ENCODE measurements around the gene TMEM108. TPM values are rescaled to one million over a fixed set of nuclear protein-coding genes. Genes with fewer than 3 reads are reported as not detected.

Gene TMEM108
- total and polyA plus RNA-seq, 3 experiments from 2014 or later: not detected

DNA sequence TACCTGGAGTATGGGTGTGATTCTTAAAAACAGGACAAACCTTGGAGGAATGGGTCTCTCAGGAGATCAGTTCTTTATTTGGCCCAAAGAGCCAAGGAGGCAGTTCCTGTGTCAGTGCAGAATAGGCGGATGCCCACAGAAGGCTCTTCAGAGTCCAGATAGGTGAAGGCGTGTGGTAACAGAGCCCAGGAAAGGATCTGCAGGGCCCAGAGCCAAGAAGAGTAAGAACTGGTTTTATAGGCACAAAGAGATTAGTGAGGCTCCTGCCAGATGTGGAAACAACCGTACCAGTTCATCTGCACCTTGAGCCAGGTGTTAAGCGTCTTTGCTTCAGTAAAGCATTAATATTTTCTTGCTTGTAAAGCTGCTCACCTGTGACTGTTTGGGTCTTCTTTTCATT lies 221.6 kb downstream of the TMEM108 start:
- Histone ChIP-seq H3K9me3 (ENCODE audit: low read length) (no peaks in the 10 kb centered on the region), H3K36me3 (ENCODE audit: insufficient read depth, low read length) (no peaks in the 10 kb centered on the region), H3K27ac (ENCODE audit: low read depth, low read length) (no peak overlapping the region), H3K4me3 (ENCODE audit: low read length) (no peak overlapping the region), H3K4me1 (ENCODE audit: insufficient read depth, low read length) (no peaks in the 10 kb centered on the region), H3K27me3 (ENCODE audit: insufficient read depth, low read length, poor library complexity, severe bottlenecking) (no peaks in the 10 kb centered on the region)
- H3K4me3 Mint-ChIP-seq: no peak overlapping the region
- no peak for DNase-seq
- H3K27ac Mint-ChIP-seq: no peak overlapping the region
- no peaks in the 10 kb centered on the region for H3K4me1 Mint-ChIP-seq
- POLR2A ChIA-PET: no interaction called here
- CTCF ChIA-PET: no interaction called here
- H3K36me3 Mint-ChIP-seq: no peaks in the 10 kb centered on the region
- peaks cover 0 to 2% (median 0%) of the 10 kb centered on the region in 5 donors for H3K9me3 Mint-ChIP-seq
- H3K27me3 Mint-ChIP-seq: peaks cover 3 to 4% of the 10 kb centered on the region in 2 donors

- ChIA-PET POLR2A (no interaction called here), CTCF (no interaction called here)
- Mint-ChIP-seq H3K36me3 (no peaks in the 10 kb centered on the region), H3K9me3 (peaks cover 0 to 2% (median 0%) of the 10 kb centered on the region in 5 donors), H3K4me1 (no peaks in the 10 kb centered on the region), H3K27ac (no peak overlapping the region), H3K4me3 (no peak overlapping the region), H3K27me3 (peaks cover 5 to 16% of the 10 kb centered on the region in 2 donors)
- Histone ChIP-seq H3K4me1 (ENCODE audit: insufficient read depth, low read length) (no peaks in the 10 kb centered on the region), H3K36me3 (ENCODE audit: insufficient read depth, low read length) (no peaks in the 10 kb centered on the region), H3K9me3 (ENCODE audit: low read length) (no peaks in the 10 kb centered on the region), H3K27ac (ENCODE audit: low read depth, low read length) (no peak overlapping the region), H3K4me3 (ENCODE audit: low read length) (no peak overlapping the region), H3K27me3 (ENCODE audit: insufficient read depth, low read length, poor library complexity, severe bottlenecking) (no peaks in the 10 kb centered on the region)
- no peak for DNase-seq
These were observed 224.1 kb downstream of the TMEM108 start for GRCh38 chr3:133262333-133262732.

- H3K36me3 Mint-ChIP-seq: no peaks in the 10 kb centered on the region
- CTCF ChIA-PET: no interaction called here
These were observed 226.7 kb downstream of the TMEM108 start for GRCh38 chr3:133264920-133265319.

GRCh38 chr3:133268726-133269134 lies 230.5 kb downstream of the TMEM108 start:
- H3K36me3 ChIP-seq (ENCODE audit: insufficient read depth, low read length): no peaks in the 10 kb centered on the region
- H3K9me3 ChIP-seq (ENCODE audit: low read length): no peaks in the 10 kb centered on the region
- Mint-ChIP-seq H3K4me1 (no peaks in the 10 kb centered on the region), H3K4me3 (no peak overlapping the region), H3K36me3 (no peaks in the 10 kb centered on the region), H3K27ac (no peak overlapping the region), H3K27me3 (peaks cover 7 to 34% of the 10 kb centered on the region in 2 donors), H3K9me3 (no peaks in the 10 kb centered on the region)
- no peak overlapping the region for H3K4me3 ChIP-seq (ENCODE audit: low read length)
- ChIA-PET CTCF (no interaction called here), POLR2A (no interaction called here)
- no peak overlapping the region for H3K27ac ChIP-seq (ENCODE audit: low read depth, low read length)
- H3K27me3 ChIP-seq (ENCODE audit: insufficient read depth, low read length, poor library complexity, severe bottlenecking): no peaks in the 10 kb centered on the region
- H3K4me1 ChIP-seq (ENCODE audit: insufficient read depth, low read length): no peaks in the 10 kb centered on the region
- DNase-seq: no peak

More at GRCh38 chr3:133264920-133265319, 226.7 kb downstream of the TMEM108 start:
- Mint-ChIP-seq H3K27ac (no peak overlapping the region), H3K9me3 (no peaks in the 10 kb centered on the region), H3K27me3 (peaks cover 5 to 16% of the 10 kb centered on the region in 2 donors), H3K4me3 (no peak overlapping the region), H3K4me1 (no peaks in the 10 kb centered on the region)
- H3K27me3 ChIP-seq (ENCODE audit: insufficient read depth, low read length, poor library complexity, severe bottlenecking): no peaks in the 10 kb centered on the region
- H3K9me3 ChIP-seq (ENCODE audit: low read length): no peaks in the 10 kb centered on the region
- no peak overlapping the region for H3K27ac ChIP-seq (ENCODE audit: low read depth, low read length)
- H3K4me3 ChIP-seq (ENCODE audit: low read length): no peak overlapping the region
- no peaks in the 10 kb centered on the region for H3K4me1 ChIP-seq (ENCODE audit: insufficient read depth, low read length)
- no peak for DNase-seq
- no peaks in the 10 kb centered on the region for H3K36me3 ChIP-seq (ENCODE audit: insufficient read depth, low read length)
- POLR2A ChIA-PET: no interaction called here

DNA sequence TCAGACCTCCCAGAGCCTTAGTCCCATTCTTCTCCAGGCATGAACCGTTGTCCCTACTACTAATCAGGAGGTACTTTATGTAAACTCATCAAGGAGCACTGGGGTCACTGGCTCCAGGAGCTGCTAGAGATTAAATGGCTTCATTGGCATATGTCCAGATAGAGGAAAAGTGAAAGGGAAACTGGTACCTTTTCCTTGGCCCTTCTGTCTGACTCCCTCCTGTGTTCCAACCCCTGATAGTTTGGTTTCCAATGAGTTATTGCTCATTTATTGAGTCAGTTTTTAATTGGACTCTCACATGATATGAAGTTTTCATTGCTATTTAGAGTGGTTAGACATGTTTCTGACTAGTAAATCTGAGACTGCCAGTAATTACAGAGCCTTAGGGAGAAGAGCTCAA lies 231.2 kb downstream of the TMEM108 start:
- CTCF ChIA-PET: no interaction called here
- Histone ChIP-seq H3K4me1 (ENCODE audit: insufficient read depth, low read length) (no peaks in the 10 kb centered on the region), H3K9me3 (ENCODE audit: low read length) (no peaks in the 10 kb centered on the region), H3K27ac (ENCODE audit: low read depth, low read length) (no peak overlapping the region), H3K27me3 (ENCODE audit: insufficient read depth, low read length, poor library complexity, severe bottlenecking) (no peaks in the 10 kb centered on the region), H3K36me3 (ENCODE audit: insufficient read depth, low read length) (no peaks in the 10 kb centered on the region), H3K4me3 (ENCODE audit: low read length) (no peak overlapping the region)
- Mint-ChIP-seq H3K4me1 (no peaks in the 10 kb centered on the region), H3K27ac (no peak overlapping the region), H3K27me3 (peaks cover 7 to 40% of the 10 kb centered on the region in 2 donors), H3K36me3 (no peaks in the 10 kb centered on the region), H3K4me3 (no peak overlapping the region), H3K9me3 (no peaks in the 10 kb centered on the region)
- POLR2A ChIA-PET: no interaction called here
- DNase-seq: no peak

DNA sequence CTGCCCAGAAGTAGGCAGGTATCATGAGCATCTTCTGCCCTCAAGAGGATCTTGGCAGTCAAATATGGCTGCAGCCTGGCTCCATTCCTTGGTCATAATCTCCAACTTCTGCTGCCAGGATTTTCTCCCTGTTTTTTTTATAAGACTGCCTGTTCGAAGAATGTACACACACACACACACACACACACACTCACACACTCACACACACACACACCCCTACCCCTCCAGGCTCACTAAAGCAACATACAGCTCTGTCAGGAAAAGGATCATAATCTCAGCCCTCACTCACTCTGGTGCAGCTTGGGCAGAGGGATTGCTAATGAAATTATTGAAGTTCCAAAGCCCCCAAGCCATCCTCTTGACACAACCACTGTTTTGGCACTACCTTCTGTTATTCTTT lies 232.4 kb downstream of the TMEM108 start:
- H3K4me1 ChIP-seq (ENCODE audit: insufficient read depth, low read length): no peaks in the 10 kb centered on the region
- ChIA-PET CTCF (no interaction called here), POLR2A (no interaction called here)
- no peaks in the 10 kb centered on the region for H3K4me1 Mint-ChIP-seq
- H3K36me3 ChIP-seq (ENCODE audit: insufficient read depth, low read length): no peaks in the 10 kb centered on the region
- H3K27ac ChIP-seq (ENCODE audit: low read depth, low read length): no peak overlapping the region
- no peak overlapping the region for H3K4me3 ChIP-seq (ENCODE audit: low read length)
- H3K27me3 ChIP-seq (ENCODE audit: insufficient read depth, low read length, poor library complexity, severe bottlenecking): no peaks in the 10 kb centered on the region
- H3K9me3 Mint-ChIP-seq: no peaks in the 10 kb centered on the region
- no peak overlapping the region for H3K4me3 Mint-ChIP-seq
- no peak overlapping the region for H3K27ac Mint-ChIP-seq
- H3K36me3 Mint-ChIP-seq: no peaks in the 10 kb centered on the region
- H3K9me3 ChIP-seq (ENCODE audit: low read length): no peaks in the 10 kb centered on the region
- peaks cover 7 to 40% of the 10 kb centered on the region in 2 donors for H3K27me3 Mint-ChIP-seq
- DNase-seq: no peak

- ChIA-PET CTCF (no interaction called here), POLR2A (no interaction called here)
- Mint-ChIP-seq H3K27ac (no peak overlapping the region), H3K27me3 (peaks cover 7 to 38% of the 10 kb centered on the region in 2 donors), H3K4me3 (no peak overlapping the region), H3K9me3 (no peaks in the 10 kb centered on the region), H3K36me3 (no peaks in the 10 kb centered on the region), H3K4me1 (no peaks in the 10 kb centered on the region)
- H3K4me1 ChIP-seq (ENCODE audit: insufficient read depth, low read length): no peaks in the 10 kb centered on the region
- no peak overlapping the region for H3K27ac ChIP-seq (ENCODE audit: low read depth, low read length)
- DNase-seq: no peak
- H3K4me3 ChIP-seq (ENCODE audit: low read length): no peak overlapping the region
- no peaks in the 10 kb centered on the region for H3K27me3 ChIP-seq (ENCODE audit: insufficient read depth, low read length, poor library complexity, severe bottlenecking)
- H3K36me3 ChIP-seq (ENCODE audit: insufficient read depth, low read length): no peaks in the 10 kb centered on the region
- no peaks in the 10 kb centered on the region for H3K9me3 ChIP-seq (ENCODE audit: low read length)
These were observed 232.9 kb downstream of the TMEM108 start for GRCh38 chr3:133271042-133271441.

DNA sequence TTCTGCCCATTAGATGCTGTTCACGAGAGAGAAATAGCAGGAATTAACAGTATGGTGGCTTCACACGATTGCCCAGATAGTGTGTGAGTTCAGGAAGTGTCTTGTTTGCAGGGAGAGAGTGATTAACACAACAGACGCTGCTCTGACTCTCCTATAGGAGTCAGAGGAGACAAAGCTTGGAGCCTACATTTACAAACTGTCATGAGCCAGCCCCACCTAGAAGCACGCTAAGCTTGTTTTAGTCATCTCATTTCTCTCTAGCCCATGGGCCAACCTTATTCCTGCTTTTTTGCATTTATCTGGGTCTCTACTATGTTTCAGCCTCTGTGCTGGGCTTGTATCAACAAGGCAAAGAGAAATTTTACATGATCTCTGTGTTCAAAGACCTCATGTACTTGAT lies 233.3 kb downstream of the TMEM108 start:
- peaks cover 7 to 33% of the 10 kb centered on the region in 2 donors for H3K27me3 Mint-ChIP-seq
- H3K9me3 Mint-ChIP-seq: no peaks in the 10 kb centered on the region
- no peaks in the 10 kb centered on the region for H3K36me3 ChIP-seq (ENCODE audit: insufficient read depth, low read length)
- no peak overlapping the region for H3K4me3 Mint-ChIP-seq
- H3K36me3 Mint-ChIP-seq: no peaks in the 10 kb centered on the region
- no peak overlapping the region for H3K27ac Mint-ChIP-seq
- ChIA-PET CTCF (no interaction called here), POLR2A (no interaction called here)
- no peaks in the 10 kb centered on the region for H3K9me3 ChIP-seq (ENCODE audit: low read length)
- no peaks in the 10 kb centered on the region for H3K4me1 ChIP-seq (ENCODE audit: insufficient read depth, low read length)
- H3K4me1 Mint-ChIP-seq: no peaks in the 10 kb centered on the region
- no peak for DNase-seq
- no peak overlapping the region for H3K4me3 ChIP-seq (ENCODE audit: low read length)
- H3K27me3 ChIP-seq (ENCODE audit: insufficient read depth, low read length, poor library complexity, severe bottlenecking): no peaks in the 10 kb centered on the region
- no peak overlapping the region for H3K27ac ChIP-seq (ENCODE audit: low read depth, low read length)

DNA sequence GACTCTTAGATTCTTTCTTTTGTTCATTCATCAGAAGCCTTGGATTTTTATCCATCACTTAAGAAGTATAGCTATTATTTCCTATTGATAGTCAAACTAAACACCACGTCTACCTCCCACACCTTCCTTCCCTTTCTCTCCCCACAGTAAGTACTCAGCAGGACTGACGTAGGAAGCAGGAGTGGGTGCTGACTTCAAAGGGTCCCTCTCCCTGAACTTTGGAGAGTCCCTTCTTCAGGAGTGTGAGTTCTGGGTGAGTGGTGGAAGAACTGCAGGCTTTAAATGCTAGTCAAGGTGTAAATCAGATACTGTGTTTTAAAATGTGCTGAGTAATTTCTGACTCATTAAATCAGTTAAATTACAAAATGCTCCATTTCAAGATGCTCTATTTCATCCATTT lies 235.2 kb downstream of the TMEM108 start:
- DNase-seq: no peak
- H3K4me1 ChIP-seq (ENCODE audit: insufficient read depth, low read length): no peaks in the 10 kb centered on the region
- H3K9me3 Mint-ChIP-seq: no peaks in the 10 kb centered on the region

More for the DNA sequence above, 235.2 kb downstream of the TMEM108 start:
- H3K27me3 Mint-ChIP-seq: peaks cover 6 to 32% of the 10 kb centered on the region in 2 donors
- H3K36me3 Mint-ChIP-seq: no peaks in the 10 kb centered on the region
- H3K4me1 Mint-ChIP-seq: no peaks in the 10 kb centered on the region
- CTCF ChIA-PET: no interaction called here
- no peak overlapping the region for H3K27ac Mint-ChIP-seq
- H3K4me3 Mint-ChIP-seq: no peak overlapping the region
- H3K36me3 ChIP-seq (ENCODE audit: insufficient read depth, low read length): no peaks in the 10 kb centered on the region
- H3K4me3 ChIP-seq (ENCODE audit: low read length): no peak overlapping the region
- POLR2A ChIA-PET: no interaction called here
- no peaks in the 10 kb centered on the region for H3K9me3 ChIP-seq (ENCODE audit: low read length)
- no peak overlapping the region for H3K27ac ChIP-seq (ENCODE audit: low read depth, low read length)
- no peaks in the 10 kb centered on the region for H3K27me3 ChIP-seq (ENCODE audit: insufficient read depth, low read length, poor library complexity, severe bottlenecking)
